Measurements from ENCODE around the gene RPH3AL.

Gene RPH3AL

DNA sequence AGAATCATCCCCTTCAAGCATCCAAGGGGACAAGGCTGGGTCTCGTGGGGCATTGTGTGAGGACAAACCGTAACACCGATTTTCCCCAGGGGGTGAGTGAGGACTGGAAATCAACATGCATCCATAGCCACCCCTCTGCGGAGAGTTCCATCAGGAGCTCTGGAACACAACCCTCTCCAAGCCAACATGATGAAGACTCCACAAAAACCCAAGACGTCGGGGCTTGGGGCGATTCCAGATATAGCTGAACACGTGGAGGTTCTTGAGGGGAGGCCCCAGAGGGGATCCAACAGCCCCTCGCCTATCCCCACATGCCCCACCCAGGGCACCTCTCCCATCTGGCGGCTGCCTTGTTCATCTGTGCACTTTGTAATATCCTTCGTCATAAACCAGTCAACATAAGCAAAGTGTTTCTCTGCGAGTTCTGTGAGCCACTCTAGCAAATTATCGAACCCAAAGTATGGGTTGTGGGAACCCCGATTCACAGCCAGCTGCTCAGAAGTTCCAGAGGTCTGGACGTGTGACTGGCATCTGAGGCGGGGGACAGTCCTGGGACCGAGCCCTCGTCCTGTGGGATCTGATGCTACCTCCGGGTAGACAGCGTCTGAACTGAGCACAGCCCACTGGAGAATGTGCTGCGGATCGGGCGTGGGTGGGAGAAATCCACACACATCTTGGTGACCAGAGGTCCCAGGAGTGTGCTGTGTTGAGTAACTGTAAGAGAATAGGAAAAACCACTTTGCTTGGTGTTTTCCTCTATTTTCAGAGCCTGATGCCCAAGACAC lies 55.5 kb downstream of the RPH3AL start:
- DNase-seq: no peak

DNA sequence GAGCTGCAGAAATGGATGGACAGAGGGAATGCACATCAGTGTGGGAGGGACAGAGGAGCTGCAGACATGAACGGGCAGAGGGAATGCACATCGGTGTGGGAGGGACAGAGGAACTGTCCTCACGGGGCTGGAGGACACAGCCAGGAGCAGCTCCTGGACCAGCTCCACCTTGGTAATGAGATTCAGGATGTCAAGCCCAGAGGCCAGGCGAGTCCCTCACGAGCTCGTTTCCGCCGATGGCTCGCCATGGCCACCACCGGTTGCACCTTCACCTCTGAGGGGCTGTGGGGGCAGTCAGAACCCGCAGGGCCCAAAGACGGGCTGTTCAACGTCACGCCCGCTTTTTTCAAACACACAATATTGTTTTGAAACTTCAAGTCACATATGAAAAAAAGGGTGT lies 56.2 kb downstream of the RPH3AL start:
- no peak for DNase-seq

DNA sequence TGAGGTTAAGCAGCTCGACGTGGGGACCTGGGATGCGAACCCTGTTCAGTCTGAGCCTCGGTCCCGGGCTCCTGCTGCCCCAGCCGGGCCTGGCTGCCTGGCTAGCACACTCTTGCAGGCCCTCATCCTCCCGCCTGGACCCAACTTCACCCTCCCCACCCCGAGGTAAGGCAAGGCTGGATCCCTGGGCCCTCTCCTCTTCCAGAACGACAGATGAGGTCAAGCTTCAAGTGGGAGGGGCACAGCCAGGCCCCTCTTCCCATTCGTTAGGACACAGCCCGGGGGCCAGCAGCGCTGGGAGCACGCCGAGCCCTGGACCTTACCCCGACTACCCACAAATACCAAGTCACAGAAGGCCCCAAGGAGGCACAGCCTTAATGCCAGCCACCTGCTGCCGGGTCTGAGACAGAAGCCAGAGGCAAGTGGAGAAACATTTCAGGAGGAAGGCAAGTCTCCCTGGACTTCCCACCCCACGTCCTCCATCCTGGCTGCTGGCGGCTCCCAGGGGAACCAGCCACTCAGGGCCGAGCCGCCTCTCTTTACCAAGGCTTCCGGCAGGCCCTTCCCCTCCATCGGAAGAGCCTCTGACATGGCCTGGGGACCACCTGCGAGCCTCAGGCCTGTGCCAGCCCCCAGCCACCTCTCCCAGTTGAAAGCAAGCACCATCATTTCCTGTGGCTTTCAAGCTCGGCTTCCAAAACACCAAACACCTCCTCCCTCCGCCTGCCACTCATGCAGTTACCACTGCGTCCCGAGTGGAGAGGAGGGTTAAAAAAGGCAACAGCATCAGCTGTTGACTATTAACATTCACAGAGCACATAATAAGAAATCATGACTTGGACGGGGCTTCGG lies 59.9 kb downstream of the RPH3AL start:
- no peak for DNase-seq

DNA sequence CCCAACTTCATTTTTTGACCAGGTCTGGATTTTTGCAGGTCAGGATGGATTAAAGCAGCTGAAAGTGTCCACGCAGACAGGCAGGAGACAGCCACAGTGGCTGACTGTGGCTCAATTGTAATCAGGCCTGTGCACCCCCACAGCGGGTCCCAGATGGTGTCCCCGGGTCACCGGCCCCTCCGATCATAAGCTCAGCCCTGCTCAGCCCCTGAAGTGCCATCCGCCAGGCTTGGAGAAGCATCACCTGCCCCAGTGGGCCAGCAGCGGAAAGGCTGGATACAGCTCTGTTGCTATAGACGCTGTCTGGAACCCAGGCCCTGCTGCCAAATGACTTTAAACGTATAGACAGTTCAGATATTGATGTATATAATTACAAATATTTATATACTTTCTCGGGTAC lies 60.6 kb downstream of the RPH3AL start:
- no peak for DNase-seq

DNA sequence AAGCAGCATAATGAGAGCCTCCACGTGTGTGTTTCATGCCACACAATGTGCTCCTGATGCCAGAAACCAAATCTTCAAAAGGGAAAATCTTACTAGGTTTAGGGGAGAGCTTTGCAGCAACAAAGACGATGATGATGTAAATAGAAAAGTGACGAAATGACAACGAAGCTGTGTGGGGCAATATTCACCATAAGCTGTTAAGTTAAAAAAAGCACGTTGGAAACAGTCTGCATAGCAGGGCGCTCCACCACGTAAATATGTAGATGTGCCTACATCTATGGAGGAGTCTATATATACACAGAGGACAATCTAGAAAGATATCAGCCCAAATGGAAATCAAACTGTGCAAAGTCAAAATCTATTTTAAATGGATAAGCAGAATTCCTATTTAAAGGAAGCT lies 61.0 kb downstream of the RPH3AL start:
- DNase-seq: no peak

DNA sequence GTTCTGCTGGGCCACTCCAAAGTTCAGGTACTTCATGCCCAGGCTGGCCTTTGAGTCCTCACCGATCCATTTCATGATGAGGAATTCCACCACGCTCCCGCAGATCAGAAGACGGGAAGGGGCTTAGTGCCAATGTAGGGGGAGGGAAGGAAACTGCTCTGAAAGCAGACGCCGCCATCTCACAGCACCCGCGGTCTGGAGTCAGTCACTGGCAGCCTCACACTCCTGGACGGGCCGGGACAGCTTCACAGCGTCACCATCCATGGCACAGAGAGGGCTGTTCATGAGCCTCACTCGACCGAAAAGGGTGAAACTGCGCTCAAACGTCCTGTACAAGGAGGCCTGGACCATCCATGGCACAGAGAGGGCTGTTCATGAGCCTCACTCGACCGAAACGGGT lies 62.0 kb downstream of the RPH3AL start:
- no peak for DNase-seq

DNA sequence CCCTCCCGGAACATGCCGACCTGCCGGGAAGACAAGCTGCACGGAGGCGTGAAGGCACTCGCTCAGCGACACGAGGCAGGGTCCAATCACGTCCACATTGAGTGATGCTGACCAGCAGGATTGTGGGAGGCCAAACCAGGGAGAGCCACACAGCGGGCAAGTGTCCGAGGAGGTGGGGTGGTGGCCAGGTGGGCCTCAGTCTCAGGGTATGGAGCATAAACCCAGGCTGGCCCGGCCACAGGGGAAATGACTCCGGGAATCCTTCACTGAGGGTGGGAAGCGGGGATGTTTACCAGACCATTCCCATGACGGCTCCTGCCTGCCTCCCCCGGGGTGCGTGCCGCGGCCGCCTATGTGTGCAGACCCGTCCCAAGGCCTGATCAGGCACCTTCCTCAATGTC lies 62.5 kb downstream of the RPH3AL start:
- DNase-seq: no peak

DNA sequence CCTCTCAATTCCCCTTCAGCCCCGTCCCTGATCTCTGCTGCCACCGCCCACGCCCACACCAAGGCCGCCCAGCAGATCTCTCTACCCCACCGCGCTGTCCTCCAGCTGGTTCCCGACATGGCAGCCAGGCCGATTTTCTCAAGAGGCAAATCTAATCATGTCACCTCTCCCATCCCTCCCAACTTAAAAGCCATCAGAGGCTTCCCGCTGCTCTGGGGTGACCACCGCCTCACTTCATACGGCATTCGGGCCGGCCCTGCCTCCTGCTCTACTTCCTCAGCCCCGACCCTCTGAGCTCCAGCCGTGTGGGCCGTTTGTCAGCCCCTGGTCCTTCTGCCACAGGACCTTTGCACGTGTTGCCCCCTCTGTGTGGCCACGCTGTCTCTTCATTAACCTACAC lies 63.2 kb downstream of the RPH3AL start:
- no peak for DNase-seq

DNA sequence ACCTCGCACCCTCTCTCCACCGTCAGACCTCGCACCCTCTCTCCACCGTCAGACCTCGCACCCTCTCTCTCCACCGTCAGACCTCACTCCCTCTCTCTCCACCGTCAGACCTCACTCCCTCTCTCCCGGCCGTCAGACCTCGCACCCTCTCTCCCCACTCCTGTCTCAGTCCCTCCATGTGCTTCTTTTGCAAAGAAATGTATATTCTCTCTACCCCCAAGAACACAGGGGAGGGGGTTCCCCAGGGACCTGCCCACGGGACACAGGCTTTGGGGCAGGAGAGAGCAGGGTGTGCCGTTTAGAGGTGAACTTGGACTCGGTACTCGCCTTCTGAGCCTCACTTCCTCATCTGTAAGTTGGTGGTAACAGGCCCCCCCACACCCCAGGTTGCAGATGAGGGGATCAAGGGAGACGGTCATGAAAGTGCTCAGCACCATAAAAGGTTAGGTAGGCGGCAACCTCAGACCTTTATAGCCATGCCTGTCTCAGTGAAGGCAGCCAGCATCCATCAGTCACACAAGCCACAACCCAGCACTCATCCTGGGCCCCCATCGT lies 63.7 kb downstream of the RPH3AL start:
- DNase-seq: no peak

DNA sequence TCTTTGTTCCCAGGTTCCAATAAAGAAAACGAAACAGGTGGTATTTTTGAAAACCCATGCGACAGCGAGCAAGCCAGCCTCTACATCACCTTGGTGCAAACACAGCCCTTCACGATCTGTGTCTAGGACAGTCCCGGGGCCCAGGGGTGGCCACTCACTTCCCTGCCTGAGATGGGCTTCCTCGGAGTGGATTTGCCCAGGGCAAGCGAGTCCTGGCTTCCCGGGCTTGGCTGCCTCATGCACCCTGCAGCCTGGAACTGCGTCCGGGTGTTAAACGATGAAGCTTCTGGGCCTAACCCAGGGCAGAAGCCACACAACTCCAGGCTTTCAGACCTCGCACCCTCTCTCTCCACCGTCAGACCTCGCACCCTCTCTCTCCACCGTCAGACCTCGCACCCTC lies 66.0 kb downstream of the RPH3AL start:
- DNase-seq: no peak

DNA sequence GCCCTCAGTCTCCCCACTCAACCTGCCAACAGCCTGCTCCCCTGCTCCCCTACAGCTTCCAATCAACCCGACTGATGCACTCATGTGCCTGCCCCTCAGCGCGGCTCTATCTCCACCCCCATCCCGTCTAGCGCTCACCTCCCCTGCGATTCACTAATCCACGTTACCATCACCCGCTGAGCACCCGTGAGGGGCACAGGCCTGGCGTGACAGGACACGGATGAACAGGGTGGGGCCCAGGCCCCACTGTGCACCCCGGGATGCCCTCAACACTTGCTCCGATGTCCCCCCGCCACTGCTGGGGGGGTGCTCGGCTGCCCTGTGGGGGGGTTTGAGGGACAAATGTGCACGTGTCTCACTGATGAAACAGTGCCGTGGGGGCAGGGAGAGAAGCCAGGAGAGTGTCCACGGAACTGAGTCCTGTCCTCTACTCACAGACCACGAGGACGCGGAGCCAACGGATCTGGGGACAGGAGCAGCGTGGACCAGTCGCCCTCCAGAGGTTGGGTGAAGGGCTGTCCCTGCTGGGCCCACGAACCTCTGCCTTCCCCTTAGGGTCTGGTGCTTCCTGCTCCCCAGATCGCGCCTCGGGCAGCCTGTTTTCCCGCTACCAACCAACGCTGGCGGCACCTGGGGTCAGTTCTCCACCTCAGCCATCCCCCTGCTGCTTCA lies 66.7 kb downstream of the RPH3AL start:
- no peak for DNase-seq

DNA sequence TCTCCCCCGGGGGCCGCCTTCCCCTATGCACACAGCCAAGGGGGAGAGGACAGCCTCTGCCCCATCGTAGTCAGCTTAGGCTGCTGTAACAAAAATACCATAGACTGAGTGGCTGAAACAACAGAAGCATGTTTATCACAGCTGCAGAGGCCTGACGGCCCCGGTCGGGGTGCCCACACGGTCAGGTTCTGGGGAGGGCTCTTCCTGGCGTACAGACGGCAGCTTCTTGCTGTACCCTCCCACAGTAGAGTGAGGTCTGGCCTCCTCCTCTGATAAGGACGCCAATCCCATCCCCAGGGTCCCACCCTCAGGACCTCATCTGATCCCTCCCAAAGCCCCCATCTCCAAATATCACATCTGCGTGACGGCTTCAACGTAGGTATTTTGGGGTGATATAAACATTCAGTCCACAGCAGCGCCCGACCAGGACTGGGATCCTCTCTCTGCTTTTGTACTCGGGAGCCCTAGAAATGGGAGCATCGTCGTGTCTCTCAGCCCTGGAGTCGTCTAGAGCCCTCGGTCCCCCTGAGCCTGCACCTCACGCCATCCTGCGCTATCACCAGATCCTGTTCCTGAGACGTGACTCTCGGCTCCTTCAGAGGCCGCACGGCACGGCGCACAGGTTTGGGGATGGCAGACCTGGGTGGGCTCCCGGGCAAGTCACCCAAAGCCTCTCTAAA lies 67.8 kb downstream of the RPH3AL start:
- no peak for DNase-seq

DNA sequence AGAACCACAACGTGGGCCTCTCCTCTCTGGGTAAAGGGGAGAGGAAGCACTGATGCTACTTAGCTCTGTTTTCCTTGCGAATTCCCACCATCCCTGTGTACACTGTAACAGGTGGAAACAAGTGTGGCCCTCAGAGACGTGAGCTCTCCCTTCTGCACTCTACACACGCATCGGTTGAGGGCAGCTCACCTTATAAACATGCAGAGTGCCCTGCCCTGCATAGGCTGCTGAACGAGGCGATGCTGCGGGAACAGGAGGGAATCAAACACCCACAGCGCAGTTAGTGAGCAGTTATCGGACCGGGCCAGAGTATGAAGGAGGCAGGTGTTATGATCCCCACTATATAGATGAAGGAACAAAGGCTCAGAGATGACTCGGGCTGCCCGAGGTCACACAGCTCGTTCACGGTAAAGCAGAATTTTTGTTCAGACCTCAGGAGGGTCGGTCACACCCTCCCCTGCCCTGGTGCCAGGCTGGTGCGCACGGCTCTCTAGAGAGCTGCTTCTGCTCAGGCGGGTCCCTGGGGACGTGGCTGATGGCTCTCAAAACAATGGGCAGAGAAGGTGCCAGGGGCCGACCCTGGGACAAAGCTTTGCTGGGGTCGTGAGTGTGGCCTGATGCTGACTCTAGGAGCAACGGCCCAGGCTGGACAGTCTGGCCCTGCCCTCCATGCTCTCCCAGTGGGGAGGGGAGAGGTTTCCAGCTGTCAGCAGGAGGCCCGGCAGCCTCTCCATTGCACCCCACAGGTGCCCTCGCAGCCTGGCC lies 68.5 kb downstream of the RPH3AL start:
- no peak for DNase-seq

DNA sequence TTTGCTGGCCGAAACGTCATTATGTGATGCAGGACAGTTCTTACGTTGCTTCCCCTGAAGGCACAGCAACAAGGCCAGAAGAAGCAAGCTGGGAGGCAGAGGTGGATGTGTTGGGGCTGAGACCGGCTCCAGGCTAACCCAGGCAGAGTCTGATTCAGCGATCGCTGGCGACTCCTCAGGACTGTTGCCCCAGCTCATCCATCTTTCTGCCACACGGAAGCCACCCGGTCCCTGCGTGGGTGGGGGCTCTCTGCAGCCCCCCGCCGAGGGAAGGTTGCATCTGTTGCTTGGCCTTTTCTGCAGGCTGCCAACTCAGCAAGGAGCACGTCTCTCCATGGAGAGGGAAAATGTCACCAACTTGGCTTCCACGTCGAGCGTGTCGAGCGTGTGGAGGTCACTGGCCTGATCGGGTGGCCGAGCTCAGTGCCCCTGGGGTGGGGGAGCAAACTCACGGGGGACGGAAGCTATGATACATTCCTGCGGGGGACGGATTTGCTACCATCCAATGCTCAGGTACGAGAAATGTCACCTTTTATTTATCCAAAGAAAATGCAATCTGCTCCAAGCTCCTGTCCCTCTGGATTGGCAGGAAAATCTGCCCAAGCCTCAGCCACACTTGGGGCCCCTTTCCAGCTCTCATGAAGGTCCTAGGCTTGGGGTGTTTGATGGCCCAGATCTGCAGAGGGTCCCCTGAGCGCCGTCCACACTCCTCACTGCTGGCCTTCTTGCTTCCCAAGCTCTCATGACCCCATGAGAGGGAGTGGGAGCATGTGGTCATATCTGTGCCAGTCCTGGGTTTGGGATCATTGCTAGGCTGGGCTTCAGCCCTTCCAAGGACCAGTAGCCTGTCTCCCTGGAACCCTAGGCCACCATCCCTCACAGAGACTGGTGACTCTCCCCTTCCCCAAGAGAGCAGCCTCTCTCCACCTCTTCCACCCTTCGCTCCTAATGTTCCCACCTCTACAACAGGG lies 69.4 kb downstream of the RPH3AL start:
- no peak for DNase-seq

DNA sequence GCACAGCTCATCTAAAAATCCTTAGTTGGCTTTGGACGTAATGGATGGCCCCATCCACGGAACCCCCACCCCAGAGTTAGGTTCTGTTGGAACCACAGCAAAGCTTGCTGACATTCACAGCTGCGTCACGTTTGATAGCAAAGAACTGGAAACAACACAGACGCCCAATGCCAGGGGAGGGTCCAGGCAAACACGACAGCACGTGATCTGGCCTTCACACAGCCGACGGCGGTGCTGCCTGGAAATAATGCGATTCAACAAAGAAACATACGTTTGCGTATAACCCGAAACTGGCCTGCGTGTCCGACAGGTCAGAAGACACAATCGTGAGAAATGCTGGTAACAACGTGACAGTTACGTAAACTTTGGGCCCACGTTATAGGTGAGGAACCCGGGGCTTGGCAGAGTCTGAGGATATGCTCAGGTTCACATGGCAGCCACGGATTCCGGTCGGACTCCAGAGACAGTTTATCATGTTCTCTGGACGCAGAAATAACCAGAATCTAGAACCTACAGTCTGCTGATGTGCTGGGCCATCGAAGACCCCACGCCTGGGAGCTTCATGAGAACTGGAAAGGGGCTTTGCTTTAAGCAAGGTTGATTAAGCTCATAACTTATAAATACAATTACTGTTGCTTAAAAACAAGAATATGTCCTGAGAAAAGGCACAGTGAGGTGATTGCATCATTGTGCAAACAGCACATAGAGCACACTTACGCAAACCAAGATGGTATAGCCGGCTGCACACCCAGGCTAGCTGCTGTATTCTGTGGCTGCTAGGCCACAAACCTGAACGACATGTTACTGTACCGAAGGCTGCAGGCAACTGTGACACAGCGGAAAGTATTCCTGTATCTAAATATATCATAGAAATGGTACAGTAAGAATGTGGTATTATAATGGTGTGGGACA lies 70.4 kb downstream of the RPH3AL start:
- no peak for DNase-seq

DNA sequence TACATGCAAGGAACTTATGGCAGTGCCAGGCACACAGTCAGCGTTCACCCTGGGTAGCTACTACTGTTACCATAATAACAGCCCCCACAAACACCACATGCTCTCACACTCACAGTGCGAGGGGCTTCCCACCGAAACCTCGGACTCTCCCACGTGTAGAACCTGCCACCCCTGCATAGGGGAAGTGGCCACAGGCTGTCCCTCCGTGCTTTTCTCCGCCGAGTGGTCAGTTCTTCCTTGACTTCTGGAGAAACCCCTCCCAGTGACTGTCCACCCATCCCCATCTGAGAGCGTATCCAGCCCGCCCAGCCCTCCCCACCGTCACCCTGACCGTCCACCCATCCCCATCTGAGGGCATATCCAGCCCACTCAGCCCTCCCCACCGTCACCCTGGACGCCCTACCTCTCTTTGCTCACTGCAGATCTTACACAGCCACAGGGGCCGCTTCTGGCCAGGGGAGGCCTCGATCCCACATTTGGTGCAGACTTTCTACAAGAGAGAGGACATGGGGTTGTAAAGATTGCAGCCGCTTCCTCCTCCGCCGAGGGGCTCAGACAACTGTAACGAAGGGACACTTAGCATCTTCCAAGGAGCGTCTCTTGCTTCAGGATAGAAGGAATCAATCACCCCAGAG lies 71.1 kb downstream of the RPH3AL start:
- no peak for DNase-seq

DNA sequence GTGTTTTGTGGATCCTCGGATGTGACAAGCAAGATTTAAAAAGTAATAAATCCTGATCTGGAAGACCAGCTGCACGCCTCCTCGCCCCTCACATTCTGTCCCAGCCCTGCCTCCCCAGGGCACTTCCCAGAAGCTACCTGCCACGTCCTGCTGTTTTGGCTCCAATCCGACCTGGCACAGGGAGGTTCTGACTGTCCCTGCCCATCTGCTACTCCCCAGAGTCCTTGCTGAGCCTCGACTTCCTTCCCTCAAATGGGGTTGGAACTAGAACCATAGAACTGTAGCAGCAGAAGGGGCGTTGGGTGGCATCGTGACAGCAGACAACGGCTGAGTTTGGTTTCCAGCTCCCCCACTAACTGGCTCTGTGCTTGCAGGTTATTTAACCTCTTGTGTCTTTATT lies 71.7 kb downstream of the RPH3AL start:
- DNase-seq: no peak

DNA sequence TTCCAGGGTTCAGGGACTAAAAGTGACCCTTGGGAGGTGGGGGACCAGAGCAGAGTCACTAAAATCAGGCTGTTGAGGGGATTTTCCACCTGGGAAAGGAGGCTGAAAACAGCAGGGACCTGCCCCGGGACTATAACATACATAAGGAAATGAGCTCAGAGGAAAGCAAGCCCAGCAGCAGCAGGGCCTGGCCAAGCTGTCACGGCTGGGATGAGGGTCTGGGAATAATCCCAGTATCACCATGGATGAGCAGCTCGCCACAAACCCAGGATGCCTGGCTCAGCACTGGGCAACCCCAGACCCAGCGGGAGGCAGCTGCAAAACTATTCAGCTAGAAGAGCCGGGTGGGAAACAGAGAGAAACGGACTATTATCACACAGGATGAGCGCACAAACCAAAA lies 72.4 kb downstream of the RPH3AL start:
- no peak for DNase-seq

DNA sequence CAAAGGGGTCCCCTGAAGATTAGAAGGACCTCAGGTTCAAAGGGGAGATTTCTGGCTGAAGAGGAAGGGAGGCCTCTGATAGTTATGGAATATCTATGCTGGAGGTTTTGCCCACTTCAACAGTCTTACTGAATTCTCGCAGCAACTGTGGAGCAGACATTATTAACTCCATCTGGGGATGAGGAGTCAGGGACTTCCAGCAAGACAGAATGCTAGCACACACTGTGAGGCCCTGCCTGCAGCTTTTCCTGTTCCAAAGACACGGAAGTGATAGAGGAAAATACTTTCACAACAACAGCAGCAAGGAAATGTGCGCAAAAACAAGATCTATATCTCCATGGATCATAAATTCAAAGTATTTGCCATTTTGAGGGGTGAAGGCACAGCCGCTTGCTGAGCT lies 72.8 kb downstream of the RPH3AL start:
- DNase-seq: no peak
